Subcutaneous adipose tissue (tissue), 4 donors: Measurements from ENCODE around the gene RUNX2. TPM values are rescaled to one million over a fixed set of nuclear protein-coding genes. Genes with fewer than 3 reads are reported as not detected.

Experiments
- CTCF ChIP-seq: fragments of 450-650 bp; IDR thresholded peaks from one replicate; pipeline ENCODE4 v1.5.1; 2016; ENCODE audit warnings: low read depth, mild to moderate bottlenecking, control low read depth, antibody characterized with exemption, moderate library complexity
- total RNA-seq, 4 donors: library from RNA; depleted of rRNA; stranded (reverse); fragments of >200 nt; gene quantifications; one replicate each; pipeline ENCODE4 v1.1.0, GENCODE V29; 2016

The RUNX2 gene
- total RNA-seq, 4 donors from 2014 or later, result 1.3 to 4.6 (median 2.6) TPM

GRCh38 chr6:45648262-45648620 is 320.1 kb downstream of the RUNX2 start:
- no peak for TF ChIP-seq CTCF

- TF ChIP-seq CTCF, result no peak
These were observed 322.5 kb downstream of the RUNX2 start for GRCh38 chr6:45650524-45651135.

GRCh38 chr6:45651301-45651700 is 323.2 kb downstream of the RUNX2 start:
- no peak for TF ChIP-seq CTCF

GRCh38 chr6:45652416-45652815 is 324.3 kb downstream of the RUNX2 start:
- no peak for TF ChIP-seq CTCF

GRCh38 chr6:45653117-45653883 is 325.2 kb downstream of the RUNX2 start:
- TF ChIP-seq CTCF, result no peak

GRCh38 chr6:45654673-45655072 is 326.5 kb downstream of the RUNX2 start:
- TF ChIP-seq CTCF, result no peak

GRCh38 chr6:45655745-45656476 is 327.8 kb downstream of the RUNX2 start:
- TF ChIP-seq CTCF, result no peak
